Vagina (tissue), 2 donors: ENCODE data around the gene STK40.

ENCODE experiments used
- POLR2A ChIP-seq, 2 donors: fragments of 450-650 bp; IDR thresholded peaks; one replicate each; pipeline ENCODE4 v1.6.1; 2017; ENCODE audit warnings: antibody characterized with exemption in 2 of 2, mild to moderate bottlenecking in 2 of 2, moderate library complexity in 2 of 2
- TF ChIP-seq, protein P1 (sequence below), 3 experiments: fragments of 450-650 bp in 2 of 3; fragments of 200-600 bp in 1 of 3; sonication (generic) in 1 of 3; IDR thresholded peaks; one replicate each; pipeline ENCODE4 v1.5.1; 2017 to 2019; ENCODE audit warnings: antibody characterized with exemption in 3 of 3, mild to moderate bottlenecking in 2 of 3, moderate library complexity in 2 of 3

DNA sequence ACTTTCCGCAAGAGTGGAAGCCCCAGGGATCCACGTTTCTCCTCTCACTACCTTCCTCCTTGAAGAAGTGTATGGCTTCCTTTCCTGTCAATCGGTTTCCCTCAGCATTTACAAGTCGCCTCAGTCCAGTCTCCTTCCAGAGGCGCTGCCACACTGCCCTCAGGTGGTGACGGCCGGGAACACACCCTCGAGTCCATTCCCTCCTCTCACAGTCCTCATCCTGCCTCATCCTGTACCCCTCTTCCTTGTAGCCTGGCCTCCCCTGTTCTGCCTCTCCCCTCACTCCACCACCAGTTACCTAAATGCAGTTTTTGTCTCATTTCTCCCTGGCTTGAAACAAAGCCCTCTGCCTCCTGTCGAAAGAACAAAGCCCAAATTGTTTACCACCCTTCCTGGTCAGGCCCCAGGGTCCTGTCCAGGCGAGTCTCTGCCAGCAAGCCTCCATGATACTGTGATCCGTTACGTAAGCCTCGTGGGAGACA lies 35.2 kb upstream of the STK40 start:
- TF ChIP-seq POLR2A (IDR thresholded peaks at IDR 0.05): no peak
- TF ChIP-seq, protein P1, sequence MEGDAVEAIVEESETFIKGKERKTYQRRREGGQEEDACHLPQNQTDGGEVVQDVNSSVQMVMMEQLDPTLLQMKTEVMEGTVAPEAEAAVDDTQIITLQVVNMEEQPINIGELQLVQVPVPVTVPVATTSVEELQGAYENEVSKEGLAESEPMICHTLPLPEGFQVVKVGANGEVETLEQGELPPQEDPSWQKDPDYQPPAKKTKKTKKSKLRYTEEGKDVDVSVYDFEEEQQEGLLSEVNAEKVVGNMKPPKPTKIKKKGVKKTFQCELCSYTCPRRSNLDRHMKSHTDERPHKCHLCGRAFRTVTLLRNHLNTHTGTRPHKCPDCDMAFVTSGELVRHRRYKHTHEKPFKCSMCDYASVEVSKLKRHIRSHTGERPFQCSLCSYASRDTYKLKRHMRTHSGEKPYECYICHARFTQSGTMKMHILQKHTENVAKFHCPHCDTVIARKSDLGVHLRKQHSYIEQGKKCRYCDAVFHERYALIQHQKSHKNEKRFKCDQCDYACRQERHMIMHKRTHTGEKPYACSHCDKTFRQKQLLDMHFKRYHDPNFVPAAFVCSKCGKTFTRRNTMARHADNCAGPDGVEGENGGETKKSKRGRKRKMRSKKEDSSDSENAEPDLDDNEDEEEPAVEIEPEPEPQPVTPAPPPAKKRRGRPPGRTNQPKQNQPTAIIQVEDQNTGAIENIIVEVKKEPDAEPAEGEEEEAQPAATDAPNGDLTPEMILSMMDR (IDR thresholded peaks at IDR 0.05): peak; percentile 83 to 94 (median 88)
